ENCODE measurements around the gene HNRNPLL.

HNRNPLL gene

DNA sequence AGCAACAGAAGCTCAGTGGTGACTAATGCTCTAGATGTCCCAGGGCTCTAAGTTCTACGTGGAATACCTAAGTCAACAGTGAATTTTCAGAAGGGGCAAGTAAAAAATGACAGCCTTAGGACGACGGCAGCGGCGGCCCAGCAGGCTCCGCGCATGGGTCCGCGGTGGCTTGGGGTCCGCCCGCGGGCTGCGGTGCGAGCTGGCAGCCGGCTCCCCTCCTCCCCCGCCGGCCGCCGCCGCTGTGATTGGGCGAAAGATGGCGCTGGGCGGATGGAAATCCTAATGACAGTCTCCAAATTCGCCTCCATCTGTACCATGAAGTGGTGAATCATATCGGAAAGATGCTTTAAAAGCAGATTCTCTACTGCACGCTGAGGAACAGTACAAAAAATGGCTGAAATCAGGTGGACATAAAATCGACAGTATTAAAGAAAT, 74.7 kb downstream of the HNRNPLL start:
- no peak for DNase-seq (ENCODE audit: low read depth in 2 of 2)

GRCh38 chr2:38527338-38528007, 75.3 kb downstream of the HNRNPLL start:
- no peak for DNase-seq (ENCODE audit: low read depth in 2 of 2)

DNA sequence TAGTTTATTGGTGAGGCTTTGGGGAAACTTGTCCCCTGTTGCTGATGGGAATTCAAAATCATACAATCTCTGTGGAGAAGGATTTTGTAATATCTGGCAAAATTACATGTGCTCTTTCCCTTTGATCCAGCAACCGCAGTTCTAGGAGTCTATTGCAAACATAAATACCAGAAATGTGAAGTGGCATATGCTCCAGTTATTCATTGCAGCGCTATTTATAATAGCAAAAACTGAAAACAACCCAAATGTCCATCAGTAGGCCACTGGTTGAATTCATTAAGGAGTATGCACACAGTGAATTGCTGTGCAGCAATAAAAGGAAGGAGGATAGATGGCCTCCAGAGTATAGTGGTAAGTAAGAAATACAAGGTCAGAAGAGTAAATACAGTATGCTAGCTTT, 76.5 kb downstream of the HNRNPLL start:
- no peak for DNase-seq (ENCODE audit: low read depth in 2 of 2)

- DNase-seq (ENCODE audit: low read depth in 2 of 2) = no peak
Measured at GRCh38 chr2:38524580-38524979, 78.1 kb downstream of the HNRNPLL start.

DNA sequence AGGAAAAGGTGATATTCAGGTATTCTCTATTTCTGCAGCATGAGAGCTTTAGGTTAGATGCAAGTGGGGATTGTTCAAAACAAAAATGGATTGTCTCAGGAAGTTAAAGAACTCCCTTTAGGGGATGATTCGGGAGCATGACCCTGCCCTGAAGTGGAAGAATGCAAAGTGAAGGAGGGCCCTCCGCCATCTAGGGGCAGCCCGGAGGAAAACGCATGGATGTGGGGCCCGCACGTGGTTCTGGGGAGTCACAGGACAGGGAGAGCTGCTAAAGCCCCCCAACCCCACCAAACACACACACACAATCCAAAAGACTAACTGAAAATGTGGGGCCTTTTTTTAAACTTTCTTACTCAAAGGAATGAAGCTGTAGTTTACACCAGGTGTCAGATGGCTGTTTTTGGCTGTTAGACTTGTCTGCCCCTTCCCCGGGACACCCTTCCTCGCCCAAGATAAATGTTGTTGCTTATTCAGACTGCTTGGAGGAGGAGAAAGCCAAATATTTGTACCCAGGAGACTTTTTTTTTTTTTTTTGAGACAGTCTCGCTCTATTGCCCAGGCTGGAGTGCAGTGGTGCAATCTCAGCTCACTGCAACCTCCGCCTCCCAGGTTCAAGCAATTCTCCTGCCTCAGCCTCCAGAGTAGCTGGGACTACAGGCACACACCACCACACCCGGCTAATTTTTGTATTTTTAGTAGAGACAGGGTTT, 78.8 kb downstream of the HNRNPLL start:
- DNase-seq (ENCODE audit: low read depth in 2 of 2) = no peak

- DNase-seq (ENCODE audit: low read depth in 2 of 2) = no peak
Measured at GRCh38 chr2:38522754-38523349, 79.9 kb downstream of the HNRNPLL start.

DNA sequence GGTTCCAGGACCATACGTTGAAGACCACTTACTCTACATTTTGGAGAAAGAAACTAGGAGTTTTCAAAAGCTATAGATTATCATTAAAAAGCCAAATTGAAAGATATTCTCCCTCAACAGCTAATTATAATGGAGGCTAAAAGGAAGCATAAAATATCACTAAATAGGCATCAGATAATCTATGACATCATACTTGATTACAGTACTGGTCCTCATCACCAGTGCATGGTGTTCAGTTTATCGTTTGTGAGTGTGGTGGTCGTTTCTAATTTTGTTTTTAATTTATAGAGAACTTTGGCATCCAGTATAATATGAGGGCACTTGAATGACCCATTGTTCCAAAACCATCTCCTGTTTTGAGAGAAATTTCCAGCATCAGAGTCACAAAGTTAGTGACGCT, 80.9 kb downstream of the HNRNPLL start:
- no peak for DNase-seq (ENCODE audit: low read depth in 2 of 2)

- DNase-seq (ENCODE audit: low read depth in 2 of 2) = no peak
Measured at GRCh38 chr2:38517284-38517683, 85.4 kb downstream of the HNRNPLL start.

- no peak for DNase-seq (ENCODE audit: low read depth in 2 of 2)
Measured at GRCh38 chr2:38516526-38516925, 86.2 kb downstream of the HNRNPLL start.

DNA sequence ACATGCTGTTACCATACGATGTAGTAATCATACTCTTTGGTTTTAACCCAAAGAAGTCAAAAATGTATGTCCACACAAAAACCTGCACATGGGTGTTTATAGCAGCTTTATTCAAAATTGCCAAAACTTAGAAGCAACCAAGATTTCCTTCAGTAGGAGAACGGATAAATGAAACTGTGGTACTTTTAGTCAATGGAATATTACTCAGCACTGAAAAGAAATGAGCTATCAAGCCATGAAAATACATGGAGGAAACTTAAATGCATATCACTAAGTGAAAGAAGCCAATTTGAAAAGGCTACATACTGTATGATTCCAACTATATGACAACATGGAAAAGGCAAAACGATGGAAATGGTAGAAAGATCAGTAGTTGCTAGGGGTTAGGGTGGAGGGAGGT, 86.6 kb downstream of the HNRNPLL start:
- DNase-seq (ENCODE audit: low read depth in 2 of 2) = no peak

DNA sequence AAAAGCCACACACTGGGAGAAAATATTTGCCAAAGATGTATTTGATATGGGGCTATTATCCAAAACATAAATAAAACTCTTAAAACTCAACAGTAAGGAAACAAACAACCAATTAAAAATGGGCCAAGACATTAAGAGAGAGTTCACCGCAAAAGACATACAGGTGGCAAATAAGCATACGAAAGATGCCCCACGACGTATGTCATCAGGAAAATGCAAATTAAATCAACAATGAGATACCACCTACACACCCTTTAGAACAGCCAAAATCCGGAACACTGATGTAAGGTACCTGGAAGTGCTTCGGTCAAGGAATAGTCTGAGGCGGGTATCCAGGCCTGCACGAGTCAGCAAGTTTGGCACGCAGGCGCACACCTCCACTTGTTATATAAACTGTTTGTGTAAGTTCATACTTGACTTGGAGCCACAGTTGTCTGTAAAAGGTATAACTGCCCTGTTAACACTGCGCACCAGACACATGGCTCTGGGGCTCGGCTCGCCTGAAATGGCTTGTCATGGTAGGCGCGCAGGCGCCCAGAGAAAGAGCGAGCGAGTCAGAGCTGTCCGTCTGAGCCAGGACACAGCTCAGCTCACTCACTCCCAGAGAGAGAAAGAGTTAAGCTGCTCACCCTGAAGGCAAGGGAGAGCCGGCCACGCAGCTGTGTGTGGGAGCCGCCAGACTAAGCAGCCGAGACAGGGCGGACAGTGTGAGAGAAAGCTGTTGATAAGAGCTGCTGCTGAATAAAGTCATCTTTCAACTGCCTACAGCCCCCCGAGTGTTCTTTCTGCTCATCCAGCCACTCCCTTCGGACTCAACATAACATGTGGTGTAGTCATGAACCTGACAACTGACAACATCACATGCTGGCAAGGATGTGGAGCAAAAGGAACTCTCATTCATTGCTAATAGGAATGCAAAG, 87.3 kb downstream of the HNRNPLL start:
- no peak for DNase-seq (ENCODE audit: low read depth in 2 of 2)

DNA sequence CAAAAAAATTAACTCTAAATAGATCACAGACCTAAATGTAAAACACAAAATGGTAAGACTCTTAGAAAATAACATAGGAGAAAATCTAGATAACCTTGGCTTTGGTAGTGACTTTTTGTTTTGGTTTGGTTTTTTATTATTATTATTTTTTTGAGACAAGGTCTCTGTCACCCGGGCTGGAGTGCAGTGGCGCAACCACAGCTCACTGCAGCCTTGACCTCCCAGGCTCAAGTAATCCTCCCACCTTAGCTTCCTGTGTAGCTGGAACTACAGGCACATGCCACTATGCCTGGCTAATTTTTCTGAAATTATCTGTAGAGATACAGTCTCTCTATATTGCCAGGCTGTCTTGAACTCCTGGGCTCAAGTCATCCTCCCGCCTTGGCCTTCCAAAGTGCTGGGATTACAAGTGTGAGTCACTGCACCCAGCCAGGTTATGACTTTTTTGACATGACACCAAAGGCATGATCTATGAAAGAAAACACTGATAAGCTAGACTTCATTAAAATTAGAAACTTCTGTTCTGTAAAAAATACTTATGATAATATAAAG, 88.0 kb downstream of the HNRNPLL start:
- no peak for DNase-seq (ENCODE audit: low read depth in 2 of 2)

DNA sequence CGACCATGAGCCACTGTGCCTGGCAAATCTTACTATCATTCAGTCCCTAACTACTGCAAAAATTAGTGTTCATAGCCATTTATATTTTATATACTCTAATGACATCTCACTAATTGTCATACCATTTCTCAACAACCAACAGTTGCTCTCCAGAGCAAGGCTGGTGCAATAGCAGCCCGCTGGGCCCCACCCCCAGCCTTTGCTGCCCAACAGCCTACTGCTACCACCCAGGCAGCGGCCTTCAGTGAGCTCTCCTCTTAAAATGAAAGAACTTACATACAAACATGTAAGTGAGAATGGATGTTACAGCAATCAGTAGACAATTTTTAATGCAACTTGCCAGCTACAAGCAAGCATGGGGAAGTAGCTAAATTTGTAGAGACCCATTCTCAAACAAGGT, 90.5 kb downstream of the HNRNPLL start:
- no peak for DNase-seq (ENCODE audit: low read depth in 2 of 2)
